C4-2B (cell line): ENCODE measurements around the gene ACOXL.

Source experiments
- H3K27ac ChIP-seq: fragments of 450-650 bp; 2 replicates; pipeline ENCODE4 v1.5.1; 2017
- ZFX ChIP-seq: fragments of 450-650 bp; IDR thresholded peaks from 2 replicates; pipeline ENCODE4 v1.6.1; 2017
- TF ChIP-seq, protein P1 (sequence below): fragments of 450-650 bp; conservative IDR thresholded peaks from 2 replicates; pipeline ENCODE4 v1.5.1; 2017; ENCODE audit warnings: mild to moderate bottlenecking

Gene ACOXL

GRCh38 chr2:111091811-111092211 is 359.4 kb downstream of the ACOXL start:
- no peak for TF ChIP-seq ZFX
- TF ChIP-seq, protein P1, sequence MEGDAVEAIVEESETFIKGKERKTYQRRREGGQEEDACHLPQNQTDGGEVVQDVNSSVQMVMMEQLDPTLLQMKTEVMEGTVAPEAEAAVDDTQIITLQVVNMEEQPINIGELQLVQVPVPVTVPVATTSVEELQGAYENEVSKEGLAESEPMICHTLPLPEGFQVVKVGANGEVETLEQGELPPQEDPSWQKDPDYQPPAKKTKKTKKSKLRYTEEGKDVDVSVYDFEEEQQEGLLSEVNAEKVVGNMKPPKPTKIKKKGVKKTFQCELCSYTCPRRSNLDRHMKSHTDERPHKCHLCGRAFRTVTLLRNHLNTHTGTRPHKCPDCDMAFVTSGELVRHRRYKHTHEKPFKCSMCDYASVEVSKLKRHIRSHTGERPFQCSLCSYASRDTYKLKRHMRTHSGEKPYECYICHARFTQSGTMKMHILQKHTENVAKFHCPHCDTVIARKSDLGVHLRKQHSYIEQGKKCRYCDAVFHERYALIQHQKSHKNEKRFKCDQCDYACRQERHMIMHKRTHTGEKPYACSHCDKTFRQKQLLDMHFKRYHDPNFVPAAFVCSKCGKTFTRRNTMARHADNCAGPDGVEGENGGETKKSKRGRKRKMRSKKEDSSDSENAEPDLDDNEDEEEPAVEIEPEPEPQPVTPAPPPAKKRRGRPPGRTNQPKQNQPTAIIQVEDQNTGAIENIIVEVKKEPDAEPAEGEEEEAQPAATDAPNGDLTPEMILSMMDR = no peak
- H3K27ac ChIP-seq = no peak overlapping the region

DNA sequence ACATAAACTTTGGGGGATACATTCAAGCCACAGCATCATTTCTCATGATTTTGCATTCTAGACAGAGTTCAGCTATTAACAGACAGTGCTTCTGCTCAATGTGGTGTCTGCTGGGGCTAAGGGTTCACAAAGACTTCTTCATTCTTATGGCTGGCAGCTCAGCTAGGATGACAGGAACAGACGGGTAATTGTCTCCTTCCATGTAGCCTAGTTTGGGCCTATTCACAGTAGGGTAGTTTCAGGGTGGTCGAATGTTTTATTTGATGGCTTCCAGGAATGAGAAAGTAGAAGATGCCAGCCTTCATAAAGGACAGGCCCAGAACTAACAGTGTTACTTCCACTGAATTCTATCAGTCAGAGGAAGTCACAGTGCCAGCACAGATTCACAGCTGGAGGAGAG is 362.3 kb downstream of the ACOXL start:
- no peak for TF ChIP-seq ZFX
- TF ChIP-seq, protein P1 = no peak

DNA sequence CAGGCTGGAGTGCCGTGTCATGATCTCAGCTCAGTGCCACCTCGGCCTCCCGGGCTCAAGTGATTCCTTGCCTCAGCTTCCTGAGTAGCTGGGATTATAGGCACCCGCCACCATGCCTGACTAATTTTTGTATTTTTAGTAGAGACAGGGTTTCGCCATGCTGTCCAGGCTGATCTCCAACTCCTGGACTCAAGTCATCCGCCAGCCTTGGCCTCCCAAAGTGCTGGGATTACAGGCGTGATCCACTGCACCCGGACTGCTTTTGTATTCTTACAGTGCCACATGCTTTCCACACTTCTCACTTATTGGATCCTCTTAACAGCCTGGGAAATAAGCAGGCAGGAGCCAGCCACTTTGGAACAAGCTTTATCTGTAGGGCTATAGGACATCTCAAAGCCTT is 363.1 kb downstream of the ACOXL start:
- TF ChIP-seq, protein P1 = no peak
- no peak for TF ChIP-seq ZFX
- no peak overlapping the region for H3K27ac ChIP-seq

More for the DNA sequence above, 362.3 kb downstream of the ACOXL start:
- H3K27ac ChIP-seq = no peak overlapping the region

DNA sequence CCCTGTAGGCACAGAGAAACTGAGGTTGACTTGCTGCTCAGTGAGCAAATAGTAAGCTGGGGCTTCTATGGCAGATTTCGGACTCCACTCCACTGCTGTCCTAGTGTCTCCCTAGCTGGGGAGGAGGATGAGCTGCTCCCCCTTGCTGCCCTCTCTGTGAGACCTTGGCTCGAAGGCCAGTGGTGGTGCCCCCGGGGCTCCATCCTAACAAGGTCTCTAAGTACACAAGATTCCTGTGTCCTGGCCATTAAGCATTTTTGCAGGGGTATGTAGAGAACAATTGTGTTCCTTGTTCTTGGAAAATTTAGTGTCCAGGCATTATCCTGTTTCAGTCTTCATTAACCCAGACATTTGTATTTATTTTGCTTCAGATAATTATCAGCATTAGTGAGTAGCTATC is 367.0 kb downstream of the ACOXL start:
- no peak overlapping the region; the same call in 1 of the 2 replicates for H3K27ac ChIP-seq
- TF ChIP-seq ZFX = no peak
- TF ChIP-seq, protein P1 = no peak

DNA sequence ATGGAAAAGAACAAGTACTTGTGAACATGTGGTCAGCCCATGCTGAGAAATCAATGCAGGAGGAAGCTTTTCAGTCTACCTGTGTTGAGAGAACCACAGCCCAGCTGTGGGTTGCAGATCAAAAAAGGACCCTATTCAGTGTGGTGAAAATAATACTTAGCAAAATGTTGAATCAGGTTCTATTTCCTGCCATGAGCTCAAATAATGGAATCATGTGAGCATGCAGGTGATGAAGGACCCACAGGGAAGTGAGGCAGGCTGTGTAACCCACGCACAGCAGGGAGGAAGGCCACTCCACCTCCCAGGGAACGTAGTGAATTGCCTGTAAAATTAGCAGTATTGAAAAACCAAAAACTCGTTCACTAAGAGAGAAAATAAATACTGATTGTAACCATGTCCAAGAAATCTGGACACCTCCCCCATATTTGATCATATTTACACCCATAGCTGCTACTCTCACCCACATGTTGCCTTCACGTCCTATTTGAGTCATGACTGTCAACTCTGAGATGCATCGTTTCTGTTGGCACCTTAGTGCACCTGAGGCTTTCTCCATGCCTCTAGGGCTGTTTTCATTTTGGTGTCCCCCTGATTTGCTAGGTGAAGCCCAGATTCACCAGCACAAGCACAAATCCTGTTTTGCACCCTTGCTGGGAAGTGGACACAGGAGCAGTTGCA is 367.9 kb downstream of the ACOXL start:
- no peak overlapping the region for H3K27ac ChIP-seq
- TF ChIP-seq, protein P1 = no peak

DNA sequence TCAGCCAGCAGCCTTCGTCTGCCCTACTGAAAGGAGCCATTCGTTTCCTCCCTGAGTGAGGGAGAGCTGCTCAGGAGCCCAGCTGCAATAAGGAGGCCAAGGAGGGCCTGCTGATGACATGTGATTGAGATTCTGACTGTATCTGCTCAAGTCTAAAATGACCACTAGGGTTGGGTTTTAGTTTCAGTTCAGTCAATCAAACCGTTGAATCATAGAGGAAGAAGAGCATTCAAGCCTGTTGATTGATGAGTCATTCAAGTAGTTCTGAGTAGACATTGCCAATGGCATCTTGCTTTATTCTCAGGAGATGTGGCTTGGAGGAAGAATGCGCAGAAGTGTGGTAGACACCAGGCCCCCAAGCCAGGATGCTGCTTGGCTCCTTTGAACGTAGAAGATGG is 368.4 kb downstream of the ACOXL start:
- no peak overlapping the region for H3K27ac ChIP-seq
- TF ChIP-seq, protein P1 = no peak
- TF ChIP-seq ZFX = no peak

- TF ChIP-seq, protein P1 = no peak
- TF ChIP-seq ZFX = no peak
- H3K27ac ChIP-seq = no peak overlapping the region
These were observed 369.2 kb downstream of the ACOXL start for GRCh38 chr2:111101592-111101991.
